Measurements from ENCODE around the gene OR8B8.

- TF ChIP-seq CTCF (IDR thresholded peaks at IDR 0.05) (no peak), POLR2A (IDR thresholded peaks at IDR 0.05) (no peak)
Measured at GRCh38 chr11:124394408-124394807, 51.1 kb downstream of the OR8B8 start.
